BE2C (cell line): ENCODE results near the gene MARCHF11.

Experiments
- DNase-seq: peaks from one replicate; pipeline ENCODE4 v3.0.0-alpha.2; 2020
- H3K27me3 ChIP-seq: fragments of 250-450 bp; sonication (Bioruptor Pico); 2 replicates; pipeline ENCODE4 v1.5.1; 2020; ENCODE audit warnings: mild to moderate bottlenecking
- H3K36me3 ChIP-seq: fragments of 250-450 bp; sonication (Bioruptor Pico); 2 replicates; pipeline ENCODE4 v1.5.1; 2020; ENCODE audit warnings: mild to moderate bottlenecking
- H3K4me1 ChIP-seq: fragments of 250-450 bp; sonication (Bioruptor Pico); 2 replicates; pipeline ENCODE4 v1.5.1; 2020
- H3K4me3 ChIP-seq: 2 replicates; pipeline ENCODE4 v1.5.1; 2011; ENCODE audit warnings: low read depth, low read length
- H3K9me3 ChIP-seq: fragments of 250-450 bp; sonication (Bioruptor Pico); 2 replicates; pipeline ENCODE4 v1.5.1; 2020
- TF ChIP-seq, protein P1 (sequence below): IDR thresholded peaks from 2 replicates; pipeline ENCODE4 v1.5.1; 2012; ENCODE audit warnings: mild to moderate bottlenecking, low read depth, low read length

Gene MARCHF11

DNA sequence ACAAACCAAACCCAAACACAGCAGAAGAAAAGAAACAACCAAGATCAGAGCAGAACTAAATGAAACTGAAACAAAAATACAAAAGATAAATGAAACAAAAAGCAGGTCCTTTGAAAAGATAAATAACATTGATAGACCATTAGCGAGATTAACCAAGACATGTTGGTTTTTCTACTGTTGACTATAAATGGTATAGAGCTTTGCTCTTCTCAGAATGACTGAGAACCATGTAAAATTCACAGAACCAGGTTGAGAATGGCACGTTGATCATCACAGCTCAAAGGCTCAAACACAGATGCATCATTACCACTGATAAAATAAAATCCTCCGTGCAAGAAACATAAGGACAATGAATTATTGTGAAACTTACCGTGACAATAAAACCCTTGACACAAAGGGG, 105.2 kb downstream of the MARCHF11 start:
- H3K4me1 ChIP-seq = peaks cover 24% of the 10 kb centered on the region
- TF ChIP-seq, protein P1, sequence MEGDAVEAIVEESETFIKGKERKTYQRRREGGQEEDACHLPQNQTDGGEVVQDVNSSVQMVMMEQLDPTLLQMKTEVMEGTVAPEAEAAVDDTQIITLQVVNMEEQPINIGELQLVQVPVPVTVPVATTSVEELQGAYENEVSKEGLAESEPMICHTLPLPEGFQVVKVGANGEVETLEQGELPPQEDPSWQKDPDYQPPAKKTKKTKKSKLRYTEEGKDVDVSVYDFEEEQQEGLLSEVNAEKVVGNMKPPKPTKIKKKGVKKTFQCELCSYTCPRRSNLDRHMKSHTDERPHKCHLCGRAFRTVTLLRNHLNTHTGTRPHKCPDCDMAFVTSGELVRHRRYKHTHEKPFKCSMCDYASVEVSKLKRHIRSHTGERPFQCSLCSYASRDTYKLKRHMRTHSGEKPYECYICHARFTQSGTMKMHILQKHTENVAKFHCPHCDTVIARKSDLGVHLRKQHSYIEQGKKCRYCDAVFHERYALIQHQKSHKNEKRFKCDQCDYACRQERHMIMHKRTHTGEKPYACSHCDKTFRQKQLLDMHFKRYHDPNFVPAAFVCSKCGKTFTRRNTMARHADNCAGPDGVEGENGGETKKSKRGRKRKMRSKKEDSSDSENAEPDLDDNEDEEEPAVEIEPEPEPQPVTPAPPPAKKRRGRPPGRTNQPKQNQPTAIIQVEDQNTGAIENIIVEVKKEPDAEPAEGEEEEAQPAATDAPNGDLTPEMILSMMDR = no peak

DNA sequence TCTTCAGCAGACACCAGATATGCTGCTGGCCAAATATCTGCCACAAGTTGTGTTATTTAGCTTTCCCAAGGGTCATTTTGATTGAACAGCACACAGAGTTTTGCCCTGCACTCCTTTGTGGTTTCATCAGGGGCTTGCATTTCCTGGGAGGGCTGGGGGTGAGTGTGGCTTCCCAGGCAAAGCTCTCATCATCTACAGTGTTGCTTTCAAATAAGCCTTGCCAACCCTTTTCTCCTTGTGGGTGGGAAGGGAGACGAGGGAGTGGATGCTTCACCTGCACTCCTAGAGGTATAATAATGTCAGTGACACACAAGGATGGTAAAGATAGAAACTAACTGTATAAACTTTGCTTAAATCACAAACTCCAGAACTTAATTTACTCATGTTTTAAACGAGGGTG, 107.0 kb downstream of the MARCHF11 start:
- TF ChIP-seq, protein P1 = no peak
- Histone ChIP-seq H3K27me3 (no peaks in the 10 kb centered on the region), H3K4me3 (no peak overlapping the region), H3K9me3 (no peaks in the 10 kb centered on the region), H3K4me1 (peaks cover 24% of the 10 kb centered on the region), H3K36me3 (peaks cover 5% of the 10 kb centered on the region; the same call in 1 of the 2 replicates)
- no peak for DNase-seq

More for the DNA sequence above, 105.2 kb downstream of the MARCHF11 start:
- H3K36me3 ChIP-seq = no peaks in the 10 kb centered on the region
- no peaks in the 10 kb centered on the region for H3K9me3 ChIP-seq
- DNase-seq = no peak
- H3K27me3 ChIP-seq = no peaks in the 10 kb centered on the region
- H3K4me3 ChIP-seq = no peak overlapping the region

DNA sequence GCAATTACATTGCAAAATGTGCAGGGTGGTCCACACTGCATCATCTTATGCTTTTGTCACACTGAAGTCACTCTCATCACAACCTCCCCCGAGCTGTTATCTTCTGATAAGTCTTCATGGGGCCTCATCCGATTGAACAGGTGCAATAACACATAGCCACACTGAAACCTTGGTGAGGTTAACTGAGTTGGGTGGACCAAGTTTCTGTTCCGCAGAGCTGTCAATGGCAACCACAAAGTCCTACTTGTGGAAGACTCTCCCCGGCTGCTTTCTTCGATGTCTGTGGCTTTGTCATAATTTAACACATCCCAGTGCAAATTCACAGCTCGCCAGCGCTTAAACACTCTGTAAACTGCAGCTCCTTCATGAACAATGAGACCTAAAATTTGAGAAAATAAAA, 112.2 kb downstream of the MARCHF11 start:
- Histone ChIP-seq H3K4me3 (no peak overlapping the region), H3K4me1 (peaks cover 11% of the 10 kb centered on the region), H3K36me3 (peaks cover 5% of the 10 kb centered on the region; the same call in 1 of the 2 replicates), H3K9me3 (no peaks in the 10 kb centered on the region), H3K27me3 (no peaks in the 10 kb centered on the region)
- TF ChIP-seq, protein P1 = no peak
- no peak for DNase-seq

DNA sequence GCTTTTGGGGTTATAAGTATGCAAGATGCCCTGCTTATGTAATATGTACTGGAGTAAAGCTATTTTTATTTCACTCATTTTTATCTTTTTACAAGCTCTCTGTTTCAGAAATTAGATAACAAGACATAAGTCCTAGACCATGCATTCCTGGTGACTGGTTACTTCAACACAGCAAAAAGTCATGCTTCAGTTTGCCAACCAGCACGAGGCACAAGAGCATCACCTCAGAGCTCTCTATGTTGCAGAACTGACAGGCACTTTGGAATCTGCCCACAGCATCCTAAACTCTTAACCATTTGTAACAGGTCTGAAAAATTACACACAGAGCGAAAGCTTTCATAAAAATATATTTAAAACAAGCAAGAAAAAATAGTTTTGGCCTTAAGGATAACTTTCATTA, 112.8 kb downstream of the MARCHF11 start:
- Histone ChIP-seq H3K4me1 (peaks cover 8% of the 10 kb centered on the region), H3K9me3 (no peaks in the 10 kb centered on the region)
- TF ChIP-seq, protein P1 = no peak

DNA sequence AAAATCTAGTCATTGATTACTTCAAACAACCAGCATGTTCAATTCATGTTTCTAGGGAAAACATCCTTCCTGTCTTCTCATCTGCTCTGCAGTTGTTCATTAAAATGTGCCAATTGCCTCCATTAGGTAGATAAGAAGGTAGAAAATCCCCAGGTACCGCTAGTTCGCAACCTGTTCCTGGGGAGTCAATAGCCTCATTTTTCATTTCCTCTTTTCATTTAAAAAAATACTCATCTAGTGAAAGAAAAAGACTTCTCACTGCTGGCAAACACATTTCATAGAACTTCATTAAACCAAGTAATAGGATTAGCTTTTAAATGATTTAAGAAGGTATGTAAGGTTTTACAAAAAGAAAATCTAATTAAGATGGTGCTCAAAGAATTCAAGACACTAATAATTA, 113.3 kb downstream of the MARCHF11 start:
- TF ChIP-seq, protein P1 = no peak
- H3K4me3 ChIP-seq = no peak overlapping the region

More for the DNA sequence above, 112.8 kb downstream of the MARCHF11 start:
- no peak overlapping the region for H3K4me3 ChIP-seq
- DNase-seq = no peak
- no peaks in the 10 kb centered on the region for H3K27me3 ChIP-seq
- peaks cover 5% of the 10 kb centered on the region; the same call in 1 of the 2 replicates for H3K36me3 ChIP-seq

DNA sequence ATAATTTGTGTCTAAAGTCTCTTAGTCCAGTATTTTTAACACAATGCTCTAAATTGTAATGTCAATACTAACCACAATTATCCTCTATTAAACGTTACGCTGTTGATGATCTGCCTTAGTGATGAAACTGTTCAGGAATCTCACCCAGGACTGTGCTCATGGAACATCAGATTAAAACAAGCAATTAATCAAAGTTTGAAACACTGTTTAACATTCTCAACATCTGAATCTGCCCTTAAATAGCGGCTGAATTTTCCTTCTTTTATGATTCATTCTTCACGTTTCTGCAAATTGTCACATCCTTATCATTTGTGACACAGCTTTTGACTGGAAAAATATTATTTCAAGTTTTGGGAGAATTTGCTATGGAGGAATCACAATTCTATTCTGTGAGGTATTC, 113.8 kb downstream of the MARCHF11 start:
- Histone ChIP-seq H3K36me3 (peaks cover 5% of the 10 kb centered on the region; the same call in 1 of the 2 replicates), H3K9me3 (no peaks in the 10 kb centered on the region), H3K27me3 (no peaks in the 10 kb centered on the region), H3K4me3 (no peak overlapping the region), H3K4me1 (peaks cover 8% of the 10 kb centered on the region)
- no peak for DNase-seq
- TF ChIP-seq, protein P1 = no peak

More for the DNA sequence above, 113.3 kb downstream of the MARCHF11 start:
- H3K36me3 ChIP-seq = peaks cover 5% of the 10 kb centered on the region; the same call in 1 of the 2 replicates
- H3K4me1 ChIP-seq = peaks cover 8% of the 10 kb centered on the region
- no peaks in the 10 kb centered on the region for H3K9me3 ChIP-seq
- no peak for DNase-seq
- no peaks in the 10 kb centered on the region for H3K27me3 ChIP-seq
